NCI-H510A (cell line): ENCODE results near the gene PCCA.
"Not testable (repeated sequence)": the region's sequence is repeated elsewhere in the genome, so short reads cannot be mapped to it uniquely, and the experiment has no call there.

Experiments
- DNase-seq: peaks from one replicate; lab custom pipeline; 2025; lab: John Stamatoyannopoulos, UW

Gene PCCA

GRCh38 chr13:100088644-100089464 lies at the start of gene PCCA:
TSS of gene PCCA (plus strand) at chr13:100089093. CDS start at chr13:100089121, 28 bp downstream.
- DNase-seq = peak; percentile 74

- no peak for DNase-seq
Observed at GRCh38 chr13:100039740-100040139, 49.2 kb upstream of the PCCA start.

GRCh38 chr13:100040196-100040595 lies 48.7 kb upstream of the PCCA start:
- DNase-seq = no peak

- DNase-seq = no peak
Observed at GRCh38 chr13:100044936-100045335, 44.0 kb upstream of the PCCA start.

- no peak for DNase-seq
Observed at GRCh38 chr13:100045355-100045754, 43.5 kb upstream of the PCCA start.

GRCh38 chr13:100051070-100051469 lies 37.8 kb upstream of the PCCA start:
- no peak for DNase-seq

GRCh38 chr13:100059827-100060226 lies 29.1 kb upstream of the PCCA start:
- DNase-seq = no peak

- DNase-seq = no peak
Observed at GRCh38 chr13:100063333-100063732, 25.6 kb upstream of the PCCA start.

GRCh38 chr13:100063906-100064305 lies 25.0 kb upstream of the PCCA start:
- no peak for DNase-seq

GRCh38 chr13:100068133-100068931 lies 20.6 kb upstream of the PCCA start:
- no peak for DNase-seq

- DNase-seq = no peak
Observed at GRCh38 chr13:100069278-100069677, 19.6 kb upstream of the PCCA start.

- DNase-seq = no peak
Observed at GRCh38 chr13:100075700-100076587, 12.9 kb upstream of the PCCA start.

GRCh38 chr13:100079003-100079402 lies 9.9 kb upstream of the PCCA start:
- not testable (repeated sequence) for DNase-seq

- DNase-seq = not testable (repeated sequence)
Observed at GRCh38 chr13:100083401-100083800, 5.5 kb upstream of the PCCA start.

- DNase-seq = no peak
Observed at GRCh38 chr13:100088273-100088643, 635 bp upstream of the PCCA start.

- no peak for DNase-seq
Observed at GRCh38 chr13:100089465-100090032, 656 bp downstream of the PCCA start.

GRCh38 chr13:100090861-100091260 lies 2.0 kb downstream of the PCCA start:
- no peak for DNase-seq

GRCh38 chr13:100091391-100091790 lies 2.5 kb downstream of the PCCA start:
- DNase-seq = no peak

- not testable (repeated sequence) for DNase-seq
Observed at GRCh38 chr13:100092273-100092672, 3.4 kb downstream of the PCCA start.

- no peak for DNase-seq
Observed at GRCh38 chr13:100095498-100095897, 6.6 kb downstream of the PCCA start.

- no peak for DNase-seq
Observed at GRCh38 chr13:100096526-100096925, 7.6 kb downstream of the PCCA start.

- no peak for DNase-seq
Observed at GRCh38 chr13:100097821-100098220, 8.9 kb downstream of the PCCA start.
